AG09309 (cell line): ENCODE measurements around the gene PARN.

Experiments
- DNase-seq: peaks from one replicate; pipeline ENCODE4 v3.0.0-alpha.2; 2010; ENCODE audit warnings: low read depth
- H3K4me3 ChIP-seq: 2 replicates; pipeline ENCODE4 v1.5.1; 2011; ENCODE audit warnings: mild to moderate bottlenecking, low read depth, low read length, moderate library complexity; ENCODE audit not compliant: control insufficient read depth
- CTCF ChIP-seq: IDR thresholded peaks from 2 replicates; pipeline ENCODE4 v1.5.1; 2011; ENCODE audit warnings: mild to moderate bottlenecking, low read depth, low read length, inconsistent platforms; ENCODE audit not compliant: insufficient read depth, control insufficient read depth; ENCODE audit errors: missing control alignments

PARN gene

GRCh38 chr16:14389359-14389758 is 240.7 kb downstream of the PARN start:
- no peak overlapping the region for H3K4me3 ChIP-seq
- TF ChIP-seq CTCF, result no peak
- DNase-seq, result no peak

- no peak for TF ChIP-seq CTCF
- H3K4me3 ChIP-seq, result no peak overlapping the region
- DNase-seq, result no peak
Measured at GRCh38 chr16:14388243-14388642, 241.8 kb downstream of the PARN start.

- DNase-seq, result no peak
Measured at GRCh38 chr16:14386115-14386514, 243.9 kb downstream of the PARN start.

More at GRCh38 chr16:14386115-14386514, 243.9 kb downstream of the PARN start:
- TF ChIP-seq CTCF, result no peak
- H3K4me3 ChIP-seq, result no peak overlapping the region
